Measurements from ENCODE around the gene MICU2.
A peak's percentile ranks its signal among the peaks of the same experiment; 100 is the strongest.
"Not testable (repeated sequence)": the region's sequence is repeated elsewhere in the genome, so short reads cannot be mapped to it uniquely, and the experiment has no call there.

Gene MICU2

GRCh38 chr13:21590665-21591456 lies 13.1 kb downstream of the MICU2 start:
- DNase-seq = not testable (repeated sequence)

- DNase-seq = no peak
Measured at GRCh38 chr13:21590231-21590630, 13.7 kb downstream of the MICU2 start.

DNA sequence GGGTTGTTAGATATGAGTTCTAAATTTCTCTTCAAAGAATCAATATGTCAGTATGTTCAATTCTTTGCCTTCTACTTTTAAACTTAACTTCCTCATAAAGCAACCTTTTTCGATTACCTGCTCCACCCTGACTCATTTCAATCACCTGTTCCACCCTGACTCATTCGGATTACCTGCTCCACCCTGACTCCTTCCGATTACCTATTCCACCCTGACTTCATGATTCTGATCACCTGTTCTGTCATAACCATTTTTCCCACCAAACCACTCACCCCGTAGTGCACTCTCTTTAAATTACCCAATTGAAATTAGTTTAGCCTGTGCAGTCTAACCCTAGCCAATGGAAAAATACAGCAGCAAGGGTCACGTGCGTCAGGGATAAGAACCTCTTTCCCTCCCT lies 14.5 kb downstream of the MICU2 start:
- DNase-seq = not testable (repeated sequence)

DNA sequence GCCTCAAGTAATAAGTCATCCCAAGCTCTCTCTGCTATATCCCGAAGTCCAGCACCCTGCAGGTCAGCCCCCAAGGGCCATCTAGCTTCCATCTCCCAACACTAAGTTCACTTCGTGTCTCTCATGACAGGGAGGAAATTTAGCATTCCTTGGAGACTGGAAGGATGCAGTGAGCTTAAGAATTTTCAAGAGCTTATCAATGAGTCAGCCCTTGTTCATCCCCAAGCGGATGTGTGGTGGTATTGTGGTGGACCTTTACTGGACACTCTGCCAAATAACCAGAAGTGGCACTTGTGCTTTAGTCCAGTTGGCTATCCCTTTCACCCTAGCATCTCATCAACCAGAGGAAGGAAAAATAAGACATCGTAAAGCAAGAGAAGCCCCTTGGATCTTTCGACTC lies 15.6 kb downstream of the MICU2 start:
- DNase-seq = not testable (repeated sequence)

- no peak for DNase-seq
Measured at GRCh38 chr13:21584973-21585592, 18.9 kb downstream of the MICU2 start.

DNA sequence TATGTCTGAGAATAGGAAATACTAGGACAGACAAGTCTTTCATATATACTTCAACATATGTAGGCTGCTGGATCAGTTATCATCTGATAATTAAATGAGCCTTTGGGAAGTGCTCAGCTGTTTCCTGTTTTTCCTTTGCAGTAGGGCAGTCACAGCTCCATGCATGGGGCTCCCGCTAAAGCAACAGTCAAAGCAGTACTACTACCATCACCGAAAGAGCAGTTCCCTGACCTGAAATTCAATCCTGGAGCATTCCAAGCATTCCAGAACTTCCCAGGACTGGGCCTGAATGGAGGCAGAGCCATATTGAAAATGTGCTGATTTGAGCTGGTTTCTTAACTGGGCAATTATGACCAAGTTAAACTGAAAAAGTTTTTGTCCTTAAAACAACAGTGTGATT lies 20.5 kb downstream of the MICU2 start:
- no peak for DNase-seq

- DNase-seq = no peak
Measured at GRCh38 chr13:21580736-21581135, 23.2 kb downstream of the MICU2 start.

DNA sequence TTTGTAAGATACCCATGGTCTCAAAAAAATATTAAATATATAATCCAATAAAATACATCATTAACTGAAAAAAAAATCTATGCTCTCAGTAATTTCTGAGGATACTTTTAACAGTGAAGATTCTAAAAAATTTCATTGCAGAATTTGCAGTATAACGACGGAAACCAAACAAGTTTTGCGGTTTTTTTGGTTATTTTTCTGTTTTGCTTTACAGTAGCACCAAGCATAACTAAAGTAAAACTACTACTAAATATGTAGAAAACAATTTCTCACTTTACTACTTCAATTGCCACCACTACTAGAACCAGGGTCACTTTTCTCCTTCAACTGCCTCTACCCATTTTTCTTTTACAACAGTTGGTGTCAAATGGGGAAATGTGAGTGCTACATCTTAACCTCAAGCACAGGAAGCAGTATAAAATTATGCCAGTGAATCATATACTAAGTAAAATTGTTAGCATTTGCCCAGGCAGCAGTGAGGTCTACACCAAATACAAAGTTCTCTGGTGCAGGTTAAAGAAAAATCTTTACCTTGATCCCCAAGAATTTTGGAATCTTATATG lies 24.1 kb downstream of the MICU2 start:
- no peak for DNase-seq

- no peak for DNase-seq
Measured at GRCh38 chr13:21578748-21579147, 25.2 kb downstream of the MICU2 start.

DNA sequence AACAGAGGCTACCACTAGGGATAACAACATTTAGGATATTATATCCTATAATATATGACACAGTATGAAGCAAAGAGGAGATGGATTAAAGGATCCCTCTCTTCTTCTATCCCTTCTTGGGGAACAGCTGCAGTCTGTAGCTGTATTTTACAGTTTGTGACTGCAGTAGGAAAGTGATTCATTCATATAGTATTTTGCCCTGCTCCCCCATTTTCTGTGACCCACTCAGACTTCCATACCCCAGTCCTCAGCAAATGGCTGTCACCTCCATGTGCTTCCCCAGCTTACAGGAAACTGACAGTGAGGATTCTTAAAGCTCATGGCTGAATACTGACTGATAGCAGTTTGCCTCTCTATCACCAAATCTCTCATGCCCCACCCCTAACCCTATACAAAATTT lies 27.5 kb downstream of the MICU2 start:
- no peak for DNase-seq

DNA sequence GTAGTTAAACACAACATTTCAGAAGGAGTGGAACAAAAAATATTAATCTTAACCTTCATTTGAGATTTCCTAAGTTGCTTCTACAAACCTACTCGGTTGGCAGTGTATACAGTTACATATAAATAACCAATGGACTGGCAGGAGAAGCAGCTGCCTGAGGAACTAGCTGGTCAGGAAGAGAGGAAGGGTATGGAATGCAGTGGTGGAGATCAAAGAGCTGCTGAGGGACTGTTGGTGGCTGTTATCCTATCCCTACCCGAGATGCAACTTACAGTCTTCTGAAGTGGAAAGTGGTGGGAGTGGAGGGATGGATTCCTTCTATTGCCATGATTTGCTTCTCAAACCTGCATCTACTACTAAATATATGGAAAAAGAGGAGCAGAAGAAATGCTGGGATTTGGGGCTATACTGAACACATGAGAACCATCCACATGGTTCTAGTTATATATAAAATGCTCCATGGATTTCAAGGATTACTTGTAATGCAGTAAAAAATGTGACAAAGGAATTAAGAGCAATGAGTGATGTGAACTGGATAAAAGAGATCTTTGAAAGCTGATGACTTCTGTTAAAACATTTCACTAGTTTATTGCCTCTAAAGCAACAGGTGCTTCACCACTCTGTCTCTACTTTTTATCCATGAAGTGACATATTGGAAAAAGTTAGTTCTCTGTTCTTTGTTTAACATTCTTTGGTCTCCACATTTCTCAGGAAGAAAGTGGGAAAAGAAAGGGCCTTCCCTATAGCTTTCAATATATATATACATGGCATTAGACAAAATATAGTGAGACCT lies 29.9 kb downstream of the MICU2 start:
- DNase-seq = no peak

DNA sequence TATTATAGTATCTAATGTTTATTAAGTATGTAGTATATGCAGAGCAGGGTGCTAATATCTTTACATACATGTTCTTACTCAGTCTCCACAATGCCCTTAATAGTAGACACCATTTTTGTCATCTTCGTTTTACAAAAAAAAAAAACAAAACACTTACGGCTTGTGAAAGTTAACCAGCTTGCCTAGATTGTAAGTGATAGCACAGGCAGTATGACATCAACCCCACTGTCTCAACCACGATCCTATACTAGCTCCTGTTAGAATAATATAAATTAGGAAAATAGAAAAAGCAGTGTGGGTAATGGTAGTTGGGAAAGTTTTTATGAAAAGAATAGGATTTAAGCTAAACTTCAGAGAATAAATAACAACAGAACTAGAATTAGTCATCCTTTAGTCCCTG lies 34.3 kb downstream of the MICU2 start:
- no peak for DNase-seq

DNA sequence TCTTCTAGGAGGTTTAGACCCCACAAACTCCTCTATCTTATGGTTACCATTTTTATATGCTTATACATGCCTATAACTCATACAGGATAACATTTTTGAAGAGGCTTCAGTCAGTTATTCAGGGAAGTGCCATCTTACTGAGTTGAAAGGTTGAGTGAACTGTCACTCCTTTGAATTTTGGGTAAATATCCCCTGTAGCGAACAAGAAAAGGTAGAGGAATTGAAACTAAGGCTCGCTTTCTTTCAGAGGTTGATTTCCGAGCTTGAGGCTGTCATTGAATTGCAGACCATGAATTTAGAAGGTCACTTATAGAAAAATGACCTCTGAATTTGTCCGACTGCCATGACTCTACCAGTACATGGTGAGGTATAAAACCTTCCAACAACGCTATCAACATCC lies 35.1 kb downstream of the MICU2 start:
- no peak for DNase-seq

GRCh38 chr13:21567714-21568113 lies 36.3 kb downstream of the MICU2 start:
- no peak for DNase-seq

DNA sequence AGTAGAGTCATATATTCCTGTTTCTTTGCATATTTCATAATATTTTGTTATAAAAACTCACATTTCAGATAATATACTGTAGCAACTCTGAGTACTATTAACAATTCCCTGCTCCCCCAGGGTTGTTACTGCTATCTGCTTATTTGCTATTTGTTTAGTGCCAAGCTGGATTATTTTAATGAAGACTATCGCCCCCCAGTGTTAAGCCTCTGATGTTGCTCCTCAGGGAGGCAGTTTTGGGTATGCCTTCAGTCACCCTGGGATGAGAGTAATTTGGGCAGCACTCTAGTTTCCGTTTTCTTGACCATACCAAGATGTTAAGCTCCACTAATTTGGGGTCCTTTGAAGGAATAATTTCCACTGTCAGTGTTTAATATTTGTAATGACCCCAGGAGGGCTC lies 46.0 kb downstream of the MICU2 start:
- peak in 1 of 2 experiments; percentile 40 for DNase-seq

DNA sequence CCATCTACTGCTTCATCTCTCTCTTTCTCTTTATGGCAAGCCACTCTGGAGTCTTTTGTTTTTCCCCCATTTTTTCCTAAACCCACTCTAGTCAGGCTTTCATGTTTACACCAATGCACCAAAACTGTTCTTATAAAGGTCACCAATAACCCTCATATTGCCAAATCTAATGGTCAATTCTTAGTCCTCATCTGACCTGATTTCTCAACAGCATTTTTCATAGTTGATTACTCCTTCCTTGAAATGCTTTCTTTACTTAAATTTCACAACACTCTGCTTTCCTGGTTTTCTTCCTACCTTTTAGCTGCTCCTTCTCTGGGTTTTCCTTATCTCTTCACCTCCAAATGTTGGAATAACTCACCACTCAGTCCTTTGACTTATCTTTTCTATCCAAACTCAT lies 47.9 kb downstream of the MICU2 start:
- no peak for DNase-seq

- not testable (repeated sequence) for DNase-seq
Measured at GRCh38 chr13:21553261-21553660, 50.7 kb downstream of the MICU2 start.

- no peak for DNase-seq
Measured at GRCh38 chr13:21550918-21551317, 53.1 kb downstream of the MICU2 start.

DNA sequence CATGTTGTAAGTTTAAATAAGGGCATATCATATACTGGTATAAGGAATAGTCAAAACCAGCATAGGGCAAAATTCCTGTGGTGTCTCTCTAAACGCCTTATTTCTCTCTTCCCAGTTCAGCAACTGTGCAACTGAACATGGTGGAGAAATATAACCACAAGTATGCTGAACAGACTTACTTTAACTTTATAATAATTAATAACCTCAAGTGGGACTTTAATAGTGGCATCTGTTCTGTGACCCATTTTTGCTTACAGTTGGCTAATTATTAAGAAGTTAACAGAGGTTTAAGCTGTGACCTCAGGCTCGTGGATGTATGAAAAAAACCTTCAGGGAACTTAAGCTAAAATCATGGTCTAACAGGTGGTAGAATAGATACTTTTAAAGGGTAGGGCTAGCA lies 54.3 kb downstream of the MICU2 start:
- no peak for DNase-seq

DNA sequence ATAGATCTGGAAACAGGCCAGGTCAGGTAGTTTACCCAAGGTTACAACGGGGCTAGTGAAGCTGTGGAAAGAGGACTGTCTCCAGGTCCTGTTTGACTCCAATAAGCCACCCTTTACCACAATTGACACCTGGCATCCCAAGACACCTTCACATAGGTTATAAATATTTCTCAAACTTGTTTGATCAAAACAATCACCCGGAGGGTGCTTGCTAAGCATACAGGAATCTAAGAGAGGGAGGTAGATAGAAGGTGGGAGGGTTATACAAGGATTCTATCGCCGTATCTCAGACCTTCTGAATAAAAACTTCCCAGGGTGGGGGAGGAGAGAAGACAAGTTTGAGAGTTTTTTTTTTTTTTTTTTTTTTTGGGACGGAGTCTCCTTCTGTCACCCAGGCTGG lies 55.4 kb downstream of the MICU2 start:
- DNase-seq = no peak

- DNase-seq = no peak
Measured at GRCh38 chr13:21546372-21546771, 57.6 kb downstream of the MICU2 start.

- no peak for DNase-seq
Measured at GRCh38 chr13:21544515-21544914, 59.5 kb downstream of the MICU2 start.

DNA sequence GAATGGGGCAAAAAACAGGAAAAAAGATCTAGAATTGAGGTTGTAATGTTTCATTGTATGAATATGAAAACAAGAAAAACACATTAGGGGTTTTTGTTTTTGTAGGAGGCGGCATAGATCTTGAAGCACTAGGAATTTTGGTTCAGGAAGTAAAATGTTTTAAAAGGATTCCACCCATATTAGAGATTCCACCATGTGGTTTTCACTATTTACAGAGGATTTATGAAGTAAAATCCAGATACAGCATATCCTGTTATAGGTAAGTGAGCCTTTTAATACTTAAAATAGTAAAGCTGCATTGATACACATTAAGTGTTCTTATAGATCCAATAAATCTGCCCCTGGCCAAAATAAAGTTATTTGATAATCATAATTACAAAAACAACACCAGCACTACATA lies 61.4 kb downstream of the MICU2 start:
- no peak for DNase-seq

- no peak for DNase-seq
Measured at GRCh38 chr13:21541980-21542379, 62.0 kb downstream of the MICU2 start.

Measured in NCI-H526 (cell line).